Ascending aorta (tissue), 2 donors: Measurements from ENCODE around the gene OR2H2. TPM values are rescaled to one million over a fixed set of nuclear protein-coding genes. Genes with fewer than 3 reads are reported as not detected.

Experiments
- DNase-seq, 2 donors: peaks; one replicate each; pipeline ENCODE4 v3.0.0-alpha.2; 2019; ENCODE audit warnings: low spot score in 2 of 2
- H3K27ac ChIP-seq, 2 donors: fragments of 200-600 bp; sonication (generic); one replicate each; pipeline ENCODE4 v1.5.1; 2016 to 2017; ENCODE audit warnings: mild to moderate bottlenecking in 1 of 2
- H3K27me3 ChIP-seq: fragments of 200-600 bp; sonication (generic); one replicate; pipeline ENCODE4 v1.5.1; 2017
- H3K36me3 ChIP-seq, 2 donors: fragments of 200-600 bp; sonication (generic); one replicate each; pipeline ENCODE4 v1.5.1; 2016
- H3K4me1 ChIP-seq, 2 donors: fragments of 200-600 bp; sonication (generic); one replicate each; pipeline ENCODE4 v1.5.1; 2016 to 2017; ENCODE audit warnings: mild to moderate bottlenecking in 1 of 2
- H3K4me3 ChIP-seq, 2 donors: fragments of 200-600 bp; sonication (generic); one replicate each; pipeline ENCODE4 v1.5.1; 2016 to 2017; ENCODE audit warnings: mild to moderate bottlenecking in 1 of 2
- H3K9me3 ChIP-seq, 2 donors: fragments of 200-600 bp; sonication (generic); one replicate each; pipeline ENCODE4 v1.5.1; 2016
- CTCF ChIP-seq, 3 experiments: fragments of 200-600 bp in 2 of 3; fragments of 450-650 bp in 1 of 3; sonication (generic) in 2 of 3; IDR thresholded peaks; one replicate each; pipeline ENCODE4 v1.5.1; 2016 to 2019; ENCODE audit warnings: antibody characterized with exemption in 3 of 3, mild to moderate bottlenecking in 1 of 3, moderate library complexity in 1 of 3
- intact Hi-C: fragments of 100-400 bp; cut with DNase I; formaldehyde crosslinking; loops from one replicate; pipeline ENCODE4 v1.15.1; 2023
- total RNA-seq: library from RNA; depleted of rRNA; stranded (reverse); fragments of >200 nt; gene quantifications from one replicate; pipeline ENCODE4 v1.1.0, GENCODE V29; 2016

Gene OR2H2
- total RNA-seq, 1 donor from 2014 or later: not detected

GRCh38 chr6:29554764-29555163 lies 30.2 kb upstream of the OR2H2 start:
- no peaks in the 10 kb centered on the region for H3K9me3 ChIP-seq
- no peaks in the 10 kb centered on the region for H3K36me3 ChIP-seq
- DNase-seq: no peak
- no peaks in the 10 kb centered on the region for H3K27me3 ChIP-seq
- TF ChIP-seq CTCF (IDR thresholded peaks at IDR 0.05): no peak
- no peak overlapping the region for H3K27ac ChIP-seq
- no peak overlapping the region for H3K4me3 ChIP-seq
- peaks cover 0 to 10% of the 10 kb centered on the region in 2 donors for H3K4me1 ChIP-seq
- intact Hi-C loops: no loop called here

- TF ChIP-seq CTCF (IDR thresholded peaks at IDR 0.05): no peak
- H3K27me3 ChIP-seq: no peaks in the 10 kb centered on the region
Measured at GRCh38 chr6:29557320-29557719, 27.6 kb upstream of the OR2H2 start.

GRCh38 chr6:29558439-29559079 lies 26.4 kb upstream of the OR2H2 start:
- H3K27ac ChIP-seq: no peak overlapping the region
- no peak overlapping the region for H3K4me3 ChIP-seq
- intact Hi-C loops: no loop called here
- DNase-seq: no peak
- H3K9me3 ChIP-seq: no peaks in the 10 kb centered on the region
- TF ChIP-seq CTCF (IDR thresholded peaks at IDR 0.05): no peak
- no peaks in the 10 kb centered on the region for H3K27me3 ChIP-seq
- H3K4me1 ChIP-seq: peaks cover 0 to 2% of the 10 kb centered on the region in 2 donors
- no peaks in the 10 kb centered on the region for H3K36me3 ChIP-seq

More at GRCh38 chr6:29557320-29557719, 27.6 kb upstream of the OR2H2 start:
- H3K9me3 ChIP-seq: no peaks in the 10 kb centered on the region
- intact Hi-C loops: no loop called here
- H3K4me3 ChIP-seq: no peak overlapping the region
- DNase-seq: no peak
- peaks cover 0 to 10% of the 10 kb centered on the region in 2 donors for H3K4me1 ChIP-seq
- no peaks in the 10 kb centered on the region for H3K36me3 ChIP-seq
- H3K27ac ChIP-seq: no peak overlapping the region

- no peak for TF ChIP-seq CTCF (IDR thresholded peaks at IDR 0.05)
- Histone ChIP-seq H3K27me3 (no peaks in the 10 kb centered on the region), H3K36me3 (no peaks in the 10 kb centered on the region), H3K4me1 (no peaks in the 10 kb centered on the region), H3K4me3 (no peak within 1 kb of the TSS), H3K9me3 (no peaks in the 10 kb centered on the region), H3K27ac (no peak within 1 kb of the TSS)
- no peak for DNase-seq
- intact Hi-C loops: no loop called here
Measured at GRCh38 chr6:29559524-29560287, 25.2 kb upstream of the OR2H2 start, which contains the start of gene UBD. TSS of gene UBD (minus strand) at chr6:29559732. CDS start at chr6:29559701, 31 bp downstream.

GRCh38 chr6:29561091-29561490 lies 23.8 kb upstream of the OR2H2 start:
- intact Hi-C loops: no loop called here
- no peak overlapping the region for H3K4me3 ChIP-seq
- no peak for DNase-seq
- no peaks in the 10 kb centered on the region for H3K9me3 ChIP-seq
- H3K36me3 ChIP-seq: no peaks in the 10 kb centered on the region
- H3K27me3 ChIP-seq: no peaks in the 10 kb centered on the region
- no peaks in the 10 kb centered on the region for H3K4me1 ChIP-seq
- TF ChIP-seq CTCF (IDR thresholded peaks at IDR 0.05): no peak
- no peak overlapping the region for H3K27ac ChIP-seq
